ENCODE data around the gene DPF1. TPM values are rescaled to one million over a fixed set of nuclear protein-coding genes. Genes with fewer than 3 reads are reported as not detected.

The DPF1 gene
- total RNA-seq, 1 experiment from 2014 or later, result 1.0 TPM

- Mint-ChIP-seq H3K9me3 (ENCODE audit: low read depth, unreplicated experiment) (no peaks in the 10 kb centered on the region), H3K27ac (ENCODE audit: unreplicated experiment) (peak overlapping the region; percentile 81), H3K36me3 (ENCODE audit: insufficient read depth, unreplicated experiment) (peaks cover 93% of the 10 kb centered on the region), H3K4me3 (ENCODE audit: low read depth, unreplicated experiment) (peak overlapping the region; percentile 97), H3K4me1 (ENCODE audit: low read depth, unreplicated experiment) (peaks cover 87% of the 10 kb centered on the region), H3K27me3 (ENCODE audit: unreplicated experiment) (no peaks in the 10 kb centered on the region)
- CTCF ChIA-PET, result interaction anchor here (0.5 to 3.7 kb wide), 4 partner anchors 9 to 561 kb away, joined by 3 to 16 read pairs (median 3); no protein-coding TSS in a partner anchor
- no TSS peak for BruUV-seq (replicated peaks)
- no peak for TF ChIP-seq CTCF (IDR thresholded peaks at IDR 0.05; ENCODE audit: unreplicated experiment)
- intact Hi-C loops (cut with micrococcal nuclease; ENCODE audit: unreplicated experiment), result no loop called here
- DNase-seq, result peak; percentile 68
These were observed 43.9 kb upstream of the DPF1 start for GRCh38 chr19:38267761-38268483.

- intact Hi-C loops (cut with micrococcal nuclease; ENCODE audit: unreplicated experiment), result no loop called here
- TSS peak; percentile 41 for BruUV-seq (replicated peaks)
- DNase-seq, result peak; percentile 38
- Mint-ChIP-seq H3K4me1 (ENCODE audit: low read depth, unreplicated experiment) (peaks cover 82% of the 10 kb centered on the region), H3K9me3 (ENCODE audit: low read depth, unreplicated experiment) (no peaks in the 10 kb centered on the region), H3K27ac (ENCODE audit: unreplicated experiment) (peak overlapping the region; percentile 81), H3K27me3 (ENCODE audit: unreplicated experiment) (no peaks in the 10 kb centered on the region), H3K4me3 (ENCODE audit: low read depth, unreplicated experiment) (peak overlapping the region; percentile 97), H3K36me3 (ENCODE audit: insufficient read depth, unreplicated experiment) (peaks cover 90% of the 10 kb centered on the region)
- no peak for TF ChIP-seq CTCF (IDR thresholded peaks at IDR 0.05; ENCODE audit: unreplicated experiment)
- CTCF ChIA-PET, result interaction anchor here (0.8 to 3.7 kb wide), 4 partner anchors 10 to 383 kb away, joined by 5 to 16 read pairs (median 8); no protein-coding TSS in a partner anchor
These were observed 43.1 kb upstream of the DPF1 start for GRCh38 chr19:38266981-38267597.

GRCh38 chr19:38265921-38266429 is 42.0 kb upstream of the DPF1 start:
- Mint-ChIP-seq H3K27ac (ENCODE audit: unreplicated experiment) (peak overlapping the region; percentile 81), H3K36me3 (ENCODE audit: insufficient read depth, unreplicated experiment) (peaks cover 79% of the 10 kb centered on the region), H3K4me3 (ENCODE audit: low read depth, unreplicated experiment) (peak overlapping the region; percentile 97), H3K4me1 (ENCODE audit: low read depth, unreplicated experiment) (peaks cover 75% of the 10 kb centered on the region), H3K27me3 (ENCODE audit: unreplicated experiment) (no peaks in the 10 kb centered on the region), H3K9me3 (ENCODE audit: low read depth, unreplicated experiment) (no peaks in the 10 kb centered on the region)
- no peak for DNase-seq
- CTCF ChIA-PET, result interaction anchor here (0.5 to 3.7 kb wide), 10 partner anchors 9 to 1161 kb away, joined by 3 to 16 read pairs (median 5); partner anchors contain the start of gene CATSPERG
- no TSS peak for BruUV-seq (replicated peaks)
- no peak for TF ChIP-seq CTCF (IDR thresholded peaks at IDR 0.05; ENCODE audit: unreplicated experiment)
- intact Hi-C loops (cut with micrococcal nuclease; ENCODE audit: unreplicated experiment), result no loop called here

- peak overlapping the region; percentile 97 for H3K4me3 Mint-ChIP-seq (ENCODE audit: low read depth, unreplicated experiment)
- H3K36me3 Mint-ChIP-seq (ENCODE audit: insufficient read depth, unreplicated experiment), result peaks cover 73% of the 10 kb centered on the region
- no peak for TF ChIP-seq CTCF (IDR thresholded peaks at IDR 0.05; ENCODE audit: unreplicated experiment)
- BruUV-seq (replicated peaks), result TSS peak; percentile 76
- intact Hi-C loops (cut with micrococcal nuclease; ENCODE audit: unreplicated experiment), result no loop called here
- H3K27me3 Mint-ChIP-seq (ENCODE audit: unreplicated experiment), result no peaks in the 10 kb centered on the region
- CTCF ChIA-PET, result interaction anchor here (0.5 to 3.7 kb wide), 13 partner anchors 9 to 1162 kb away, joined by 3 to 16 read pairs (median 4); partner anchors contain the start of genes CATSPERG and PSMD8
- no peaks in the 10 kb centered on the region for H3K9me3 Mint-ChIP-seq (ENCODE audit: low read depth, unreplicated experiment)
- peak; percentile 61 for DNase-seq
- peak overlapping the region; percentile 81 for H3K27ac Mint-ChIP-seq (ENCODE audit: unreplicated experiment)
- H3K4me1 Mint-ChIP-seq (ENCODE audit: low read depth, unreplicated experiment), result peaks cover 68% of the 10 kb centered on the region
These were observed 41.3 kb upstream of the DPF1 start for GRCh38 chr19:38265213-38265861.
